ENCODE measurements around the gene ARHGEF26. TPM values are rescaled to one million over a fixed set of nuclear protein-coding genes. Genes with fewer than 3 reads are reported as not detected.

Gene ARHGEF26
- total RNA-seq, 2 experiments from 2014 or later: 0.08 TPM; not detected in 1

DNA sequence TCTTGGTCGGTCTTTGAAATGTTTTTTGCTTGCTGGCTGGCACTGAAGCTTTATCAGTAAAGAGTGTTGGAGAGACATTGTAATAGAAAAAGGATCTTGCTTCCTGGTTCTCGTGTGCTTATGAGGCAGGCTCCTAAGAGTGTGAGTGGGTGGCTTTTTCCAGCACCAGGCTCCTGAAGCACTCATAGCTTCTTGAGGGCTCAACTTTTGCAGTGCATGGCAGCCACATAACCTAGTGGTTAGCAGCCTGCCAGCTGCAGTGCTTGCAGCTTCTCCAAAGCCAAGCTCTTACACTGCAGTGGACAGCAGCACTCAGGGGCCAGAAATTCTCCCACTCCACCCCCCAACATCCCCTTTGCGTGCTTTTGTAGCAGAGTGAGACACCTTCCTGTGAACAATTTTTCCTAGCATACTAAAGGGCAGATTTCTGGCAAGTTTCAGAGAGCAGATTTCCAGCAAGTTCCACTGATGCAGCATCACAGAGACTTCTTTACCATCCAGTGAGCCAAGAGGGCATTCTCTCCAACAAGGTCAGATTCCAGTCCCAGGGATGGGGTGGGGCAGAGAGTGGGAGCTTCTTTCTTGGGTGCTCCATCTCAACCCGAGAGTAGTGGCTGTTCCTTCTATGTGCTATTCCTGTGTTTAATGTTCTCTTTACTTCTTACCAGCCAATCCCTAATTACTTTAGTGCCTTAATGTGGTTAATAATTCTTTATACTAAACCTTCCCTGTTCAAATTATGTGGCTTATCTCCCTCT, 15.8 kb upstream of the ARHGEF26 start:
- Histone ChIP-seq H3K4me3 (ENCODE audit: low read length) (no peak overlapping the region), H3K36me3 (ENCODE audit: insufficient read depth, low read length) (no peaks in the 10 kb centered on the region), H3K9me3 (ENCODE audit: control insufficient read depth in 1 of 2, insufficient read depth in 1 of 2, low read length in 2 of 2) (no peaks in the 10 kb centered on the region), H3K27me3 (ENCODE audit: control insufficient read depth in 1 of 2, insufficient read depth in 2 of 2, low read length in 2 of 2) (no peaks in the 10 kb centered on the region), H3K27ac (ENCODE audit: low read depth in 1 of 2, low read length in 2 of 2) (no peak overlapping the region), H3K4me1 (ENCODE audit: insufficient read depth, low read length) (no peaks in the 10 kb centered on the region)
- no peaks in the 10 kb centered on the region for H3K9me3 Mint-ChIP-seq
- no peaks in the 10 kb centered on the region for H3K36me3 Mint-ChIP-seq (ENCODE audit: low read depth)
- H3K27me3 Mint-ChIP-seq: peaks cover 4% of the 10 kb centered on the region
- no peaks in the 10 kb centered on the region for H3K4me1 Mint-ChIP-seq (ENCODE audit: low read depth)
- intact Hi-C loops (cut with DNase I, micrococcal nuclease): no loop called here
- POLR2A ChIA-PET: no interaction called here
- no peak overlapping the region for H3K4me3 Mint-ChIP-seq
- DNase-seq: no peak
- CTCF ChIA-PET: no interaction called here
- TF ChIP-seq, protein P1, sequence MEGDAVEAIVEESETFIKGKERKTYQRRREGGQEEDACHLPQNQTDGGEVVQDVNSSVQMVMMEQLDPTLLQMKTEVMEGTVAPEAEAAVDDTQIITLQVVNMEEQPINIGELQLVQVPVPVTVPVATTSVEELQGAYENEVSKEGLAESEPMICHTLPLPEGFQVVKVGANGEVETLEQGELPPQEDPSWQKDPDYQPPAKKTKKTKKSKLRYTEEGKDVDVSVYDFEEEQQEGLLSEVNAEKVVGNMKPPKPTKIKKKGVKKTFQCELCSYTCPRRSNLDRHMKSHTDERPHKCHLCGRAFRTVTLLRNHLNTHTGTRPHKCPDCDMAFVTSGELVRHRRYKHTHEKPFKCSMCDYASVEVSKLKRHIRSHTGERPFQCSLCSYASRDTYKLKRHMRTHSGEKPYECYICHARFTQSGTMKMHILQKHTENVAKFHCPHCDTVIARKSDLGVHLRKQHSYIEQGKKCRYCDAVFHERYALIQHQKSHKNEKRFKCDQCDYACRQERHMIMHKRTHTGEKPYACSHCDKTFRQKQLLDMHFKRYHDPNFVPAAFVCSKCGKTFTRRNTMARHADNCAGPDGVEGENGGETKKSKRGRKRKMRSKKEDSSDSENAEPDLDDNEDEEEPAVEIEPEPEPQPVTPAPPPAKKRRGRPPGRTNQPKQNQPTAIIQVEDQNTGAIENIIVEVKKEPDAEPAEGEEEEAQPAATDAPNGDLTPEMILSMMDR (IDR thresholded peaks at IDR 0.05): no peak
- H3K27ac Mint-ChIP-seq: no peak overlapping the region
- no peak for ATAC-seq (ENCODE audit: poor library complexity)

DNA sequence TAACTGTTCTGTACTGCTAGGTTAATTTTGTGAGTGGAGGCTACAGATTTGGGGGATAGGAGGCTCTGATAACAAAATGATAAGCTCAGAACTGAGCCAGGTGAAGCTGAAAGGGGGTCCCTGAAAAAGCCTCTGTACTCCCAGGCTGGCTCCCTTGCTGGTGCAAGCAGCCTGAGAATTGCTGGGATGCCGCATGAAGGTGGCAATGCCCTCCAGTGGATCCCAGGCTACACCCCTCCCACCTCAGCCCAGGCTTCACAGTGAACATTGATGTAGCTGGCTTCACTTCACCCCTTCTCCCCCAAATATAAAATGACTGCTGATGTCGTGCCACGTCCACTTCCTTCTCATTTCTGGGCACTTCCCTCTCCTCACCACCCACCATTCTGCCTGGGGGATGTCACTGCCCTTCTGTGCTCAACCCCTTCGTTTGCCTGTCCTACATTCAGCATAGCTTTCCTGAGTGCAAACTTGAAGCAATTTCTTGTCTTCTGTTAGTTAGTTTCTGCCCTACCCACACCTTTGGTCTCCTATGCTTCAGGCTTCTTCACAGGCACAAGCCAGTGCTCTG, 9.7 kb upstream of the ARHGEF26 start:
- Mint-ChIP-seq H3K4me3 (no peak overlapping the region), H3K9me3 (no peaks in the 10 kb centered on the region), H3K27ac (no peak overlapping the region), H3K36me3 (ENCODE audit: low read depth) (no peaks in the 10 kb centered on the region), H3K27me3 (peaks cover 27% of the 10 kb centered on the region), H3K4me1 (ENCODE audit: low read depth) (no peaks in the 10 kb centered on the region)
- TF ChIP-seq, protein P1 (IDR thresholded peaks at IDR 0.05): no peak
- intact Hi-C loops (cut with DNase I, micrococcal nuclease): no loop called here
- ATAC-seq (ENCODE audit: poor library complexity) (no peak), DNase-seq (no peak)
- no peaks in the 10 kb centered on the region for H3K27me3 ChIP-seq (ENCODE audit: control insufficient read depth in 1 of 2, insufficient read depth in 2 of 2, low read length in 2 of 2)
- no peaks in the 10 kb centered on the region for H3K9me3 ChIP-seq (ENCODE audit: control insufficient read depth in 1 of 2, insufficient read depth in 1 of 2, low read length in 2 of 2)
- no peak overlapping the region for H3K4me3 ChIP-seq (ENCODE audit: low read length)
- H3K36me3 ChIP-seq (ENCODE audit: insufficient read depth, low read length): no peaks in the 10 kb centered on the region
- POLR2A ChIA-PET: no interaction called here
- CTCF ChIA-PET: no interaction called here
- no peak overlapping the region for H3K27ac ChIP-seq (ENCODE audit: low read depth in 1 of 2, low read length in 2 of 2)
- H3K4me1 ChIP-seq (ENCODE audit: insufficient read depth, low read length): no peaks in the 10 kb centered on the region

DNA sequence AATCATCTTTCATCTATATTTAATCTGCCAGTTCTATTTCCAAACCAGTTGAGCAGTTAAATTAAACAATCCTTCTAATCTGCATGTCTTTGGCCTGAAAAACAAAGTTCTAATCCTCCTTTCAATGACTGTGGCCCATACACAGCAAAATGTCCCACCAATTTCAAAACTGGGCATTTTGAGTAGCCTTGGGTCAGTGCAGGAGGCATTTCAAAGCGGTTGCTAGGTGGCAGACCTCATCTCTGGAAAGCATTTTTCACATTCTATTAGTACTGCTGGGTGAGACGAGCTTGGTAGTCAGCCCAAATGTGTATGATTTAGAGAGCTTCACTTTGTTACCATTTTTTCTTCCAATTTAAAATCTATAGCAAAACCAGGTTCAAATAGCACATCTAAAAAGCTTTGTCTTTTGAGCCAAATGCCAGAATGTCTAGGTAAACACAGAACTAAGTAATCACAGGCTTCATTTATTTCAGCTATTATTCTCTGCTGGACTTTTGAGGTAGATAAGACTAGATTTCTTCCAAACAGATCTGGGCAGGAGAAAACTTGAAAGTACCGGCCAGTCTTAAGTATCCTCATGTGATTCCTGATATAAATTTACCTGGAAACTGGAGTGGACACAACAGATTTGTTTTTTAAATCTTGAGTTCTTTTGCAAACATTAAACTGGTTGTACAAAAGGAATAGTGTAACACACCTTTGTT, 8.9 kb upstream of the ARHGEF26 start:
- Histone ChIP-seq H3K27me3 (ENCODE audit: control insufficient read depth in 1 of 2, insufficient read depth in 2 of 2, low read length in 2 of 2) (no peaks in the 10 kb centered on the region), H3K27ac (ENCODE audit: low read depth in 1 of 2, low read length in 2 of 2) (no peak overlapping the region), H3K36me3 (ENCODE audit: insufficient read depth, low read length) (no peaks in the 10 kb centered on the region), H3K4me3 (ENCODE audit: low read length) (no peak overlapping the region), H3K4me1 (ENCODE audit: insufficient read depth, low read length) (no peaks in the 10 kb centered on the region), H3K9me3 (ENCODE audit: control insufficient read depth in 1 of 2, insufficient read depth in 1 of 2, low read length in 2 of 2) (no peaks in the 10 kb centered on the region)
- no peaks in the 10 kb centered on the region for H3K36me3 Mint-ChIP-seq (ENCODE audit: low read depth)
- ATAC-seq (ENCODE audit: poor library complexity) (no peak), DNase-seq (no peak)
- intact Hi-C loops (cut with DNase I, micrococcal nuclease): no loop called here
- H3K4me1 Mint-ChIP-seq (ENCODE audit: low read depth): no peaks in the 10 kb centered on the region
- no peak overlapping the region for H3K4me3 Mint-ChIP-seq
- no peak overlapping the region for H3K27ac Mint-ChIP-seq
- TF ChIP-seq, protein P1 (IDR thresholded peaks at IDR 0.05): no peak
- peaks cover 34% of the 10 kb centered on the region for H3K27me3 Mint-ChIP-seq
- H3K9me3 Mint-ChIP-seq: no peaks in the 10 kb centered on the region
- ChIA-PET CTCF (no interaction called here), POLR2A (no interaction called here)

All from CD4-positive, alpha-beta T cell (primary cell).